K562 (cell line): Measurements from ENCODE around the gene THBS1. TPM values are rescaled to one million over a fixed set of nuclear protein-coding genes. Genes with fewer than 3 reads are reported as not detected.

Source experiments
- ATAC-seq: fragments of 200-7000 bp; cut with Tn5 transposase; 3 replicates; pipeline ENCODE4 v1.9.1; 2020; ENCODE audit warnings: moderate library complexity
- BruUV-seq: library from RNA; stranded (reverse); fragments of 400-500 nt; replicated peaks from 2 replicates; lab custom pipeline; 2021; lab: Mats Ljungman, UMichigan
- CTCF ChIA-PET: fragments of 300-600 bp; formaldehyde crosslinking; extraction: SDS; loops from one replicate; lab custom pipeline; 2021; ENCODE audit warnings: low intra/inter-chr PET ratio; lab: Yijun Ruan, JAX
- POLR2A ChIA-PET: fragments of 300-600, 350-650 bp; sonication (Branson Sonifier 250); formaldehyde crosslinking; extraction: SDS; loops from one replicate; lab custom pipeline; 2021; ENCODE audit warnings: antibody characterized with exemption, inconsistent platforms; lab: Yijun Ruan, JAX
- DNase-seq, 4 experiments: peaks; one replicate each; pipeline versions ENCODE4 v3.0.0 to v3.0.0-alpha.2; 2011 to 2018; ENCODE audit warnings: low spot score in 3 of 4, mixed read lengths in 3 of 4; ENCODE audit errors: extremely low read depth in 1 of 4
- FAIRE-seq: peaks from 2 replicates; lab custom pipeline; 2011; peaks lifted over from hg19 to GRCh38; lab: Jason Lieb, UNC
- H2AFZ ChIP-seq: 2 replicates; pipeline ENCODE4 v1.6.0; 2011; ENCODE audit warnings: low read depth, low read length, control low read depth, inconsistent platforms
- H3K27ac ChIP-seq: fragments of 200-600 bp; 3 replicates; pipeline ENCODE4 v1.8.0; 2011; ENCODE audit warnings: low read depth, mild to moderate bottlenecking, control low read depth, inconsistent platforms, low read length, moderate library complexity, mixed read lengths; ENCODE audit errors: extremely low read depth
- H3K27me3 ChIP-seq, 2 experiments: fragments of 300-600 bp in 1 of 2; 2 replicates in 1 of 2; 3 replicates in 1 of 2; pipeline versions ENCODE4 v1.6.0 to v1.8.0; 2011; ENCODE audit warnings: inconsistent platforms in 2 of 2, low read length in 2 of 2, mild to moderate bottlenecking in 1 of 2, mixed read lengths in 1 of 2, moderate library complexity in 1 of 2; ENCODE audit not compliant: control insufficient read depth in 2 of 2, insufficient read depth in 2 of 2
- H3K36me3 ChIP-seq: fragments of 300-600 bp; 3 replicates; pipeline ENCODE4 v1.8.0; 2011; ENCODE audit warnings: mild to moderate bottlenecking, low read length, inconsistent platforms; ENCODE audit not compliant: control insufficient read depth, insufficient read depth
- H3K4me1 ChIP-seq, 2 experiments: fragments of 200-600 bp in 1 of 2; replicated peaks in 1 of 2; 2 replicates in 1 of 2; 3 replicates in 1 of 2; pipeline versions ENCODE4 v1.5.1 to v1.8.0; 2011; ENCODE audit warnings: inconsistent platforms in 2 of 2, low read length in 2 of 2, mild to moderate bottlenecking in 1 of 2, mixed read lengths in 1 of 2, moderate library complexity in 1 of 2; ENCODE audit not compliant: control insufficient read depth in 2 of 2, insufficient read depth in 2 of 2
- H3K4me2 ChIP-seq: 2 replicates; pipeline ENCODE4 v1.6.1; 2011; ENCODE audit warnings: low read length, control low read depth, inconsistent platforms, mixed read lengths; ENCODE audit not compliant: insufficient read depth
- H3K4me3 ChIP-seq: fragments of 200-600 bp; sonication (generic), shearing (Covaris generic); 2 replicates; pipeline ENCODE4 v1.5.1; 2016; ENCODE audit warnings: control low read depth, inconsistent platforms
- H3K79me2 ChIP-seq: fragments of 200-600 bp; 3 replicates; pipeline ENCODE4 v1.8.0; 2011; ENCODE audit warnings: low read length, inconsistent platforms; ENCODE audit not compliant: control insufficient read depth, insufficient read depth
- H3K9ac ChIP-seq, 2 experiments: 2 replicates each; pipeline versions ENCODE4 v1.6.0 to v1.6.1; 2011; ENCODE audit warnings: low read depth in 2 of 2, low read length in 2 of 2, control low read depth in 1 of 2, inconsistent platforms in 1 of 2, mild to moderate bottlenecking in 1 of 2, mixed read lengths in 1 of 2; ENCODE audit not compliant: insufficient read depth in 1 of 2
- H3K9me1 ChIP-seq: one replicate; pipeline ENCODE4 v1.6.0; 2011; ENCODE audit warnings: inconsistent platforms, mild to moderate bottlenecking, low read length, moderate library complexity; ENCODE audit not compliant: control insufficient read depth, insufficient read depth
- H3K9me3 ChIP-seq: replicated peaks from 2 replicates; pipeline ENCODE4 v1.5.1; 2011; ENCODE audit warnings: low read depth, low read length, inconsistent platforms; ENCODE audit not compliant: control insufficient read depth, insufficient read depth
- H4K20me1 ChIP-seq: replicated peaks from 2 replicates; pipeline ENCODE4 v1.6.1; 2011; ENCODE audit warnings: low read length, inconsistent platforms, mixed read lengths; ENCODE audit not compliant: control insufficient read depth, insufficient read depth
- FOXJ3 ChIP-seq: sonication (generic); formaldehyde crosslinking; IDR thresholded peaks from 2 replicates; pipeline ENCODE4 v1.4.0; 2020; ENCODE audit warnings: mild to moderate bottlenecking, missing genetic modification reagents
- HMG20B ChIP-seq: fragments of 250-450 bp; sonication (Bioruptor Pico); IDR thresholded peaks from 2 replicates; pipeline ENCODE4 v1.5.0; 2021; ENCODE audit warnings: mild to moderate bottlenecking
- MITF ChIP-seq: IDR thresholded peaks from 2 replicates; pipeline ENCODE4 v1.6.1; 2014; ENCODE audit warnings: antibody characterized with exemption
- MTA3 ChIP-seq: fragments of 450-650 bp; formaldehyde crosslinking; IDR thresholded peaks from 2 replicates; pipeline ENCODE4 v1.6.1; 2017; ENCODE audit warnings: mild to moderate bottlenecking, borderline replicate concordance
- NCOA6 ChIP-seq: fragments of 450-650 bp; IDR thresholded peaks from 2 replicates; pipeline ENCODE4 v1.6.1; 2017; ENCODE audit warnings: mild to moderate bottlenecking
- OTX1 ChIP-seq: fragments of 450-650 bp; formaldehyde crosslinking; IDR thresholded peaks from 2 replicates; pipeline ENCODE4 v1.4.0; 2022; ENCODE audit warnings: mild to moderate bottlenecking
- RAD51 ChIP-seq: fragments of 450-650 bp; IDR thresholded peaks from 2 replicates; pipeline ENCODE4 v1.7.1; 2016; ENCODE audit warnings: low read depth, mild to moderate bottlenecking, borderline replicate concordance
- TAF1 ChIP-seq: IDR thresholded peaks from 2 replicates; pipeline ENCODE4 v1.6.1; 2011; ENCODE audit warnings: mild to moderate bottlenecking, low read length, moderate library complexity; ENCODE audit not compliant: insufficient read depth, control insufficient read depth, severe bottlenecking; ENCODE audit errors: extremely low read depth
- ZEB2 ChIP-seq: fragments of 450-650 bp; IDR thresholded peaks from 2 replicates; pipeline ENCODE4 v1.6.1; 2016
- WGBS: fragments of 100-300 bp; shearing (Covaris generic); methylation state at CpG from one replicate; pipeline ENCODE4 v1.1.6; 2016; ENCODE audit warnings: low coverage, mixed read lengths; ENCODE audit not compliant: insufficient coverage; ENCODE audit errors: missing lambda C conversion rate; 5-methylcytosine and 5-hydroxymethylcytosine counted together
- in situ Hi-C: fragments of 300-500 bp; cut with MboI; formaldehyde crosslinking; loops from 4 replicates; pipeline ENCODE4 v1.15.0; 2018; ENCODE audit warnings: inconsistent platforms, mixed read lengths
- intact Hi-C: fragments of 100-400 bp; cut with micrococcal nuclease; formaldehyde crosslinking; loops from 2 replicates; pipeline ENCODE4 v1.14.2; 2022
- polyA plus RNA-seq, 8 experiments: library from polyadenylated mRNA; depleted of rRNA in 4 of 8; stranded (reverse) in 5 of 8; unstranded in 3 of 8; fragments of >200 nt; fragmentation: Nextera tagmentation in 2 of 8; fragmentation: Illumina TruSeq in 1 of 8; extraction: Ambion mirVana in 2 of 8; extraction: Trizol in 1 of 8; gene quantifications; 2 replicates each; pipeline versions ENCODE4 v1.2.1 to v1.2.3, GENCODE V29; 2011 to 2014; ENCODE audit warnings: inconsistent platforms in 1 of 8, missing spikeins in 1 of 8
- total RNA-seq, 7 experiments: library from RNA; depleted of rRNA in 6 of 7; stranded (reverse); fragments of >200 nt in 6 of 7; fragmentation: Illumina TruSeq in 2 of 7; extraction: Trizol in 2 of 7; gene quantifications; 2 replicates each; pipeline versions ENCODE4 v1.2.1 to v1.2.3, GENCODE V29; 2011 to 2021; ENCODE audit warnings: low replicate concordance in 1 of 7
- TF ChIP-seq, protein P1 (sequence below): fragments of 250-450 bp; sonication (Bioruptor Pico); IDR thresholded peaks from 2 replicates; pipeline ENCODE4 v1.4.0; 2020; ENCODE audit warnings: mild to moderate bottlenecking, moderate library complexity

Gene THBS1
- total and polyA plus RNA-seq, 9 of the 15 experiments (the other 6 are each of a cell fraction or from before 2014, with no cell fraction given): 0.04 to 1.3 (median 0.40) TPM

GRCh38 chr15:39598186-39598850 lies 17.4 kb downstream of the THBS1 start:
- ChIA-PET POLR2A (interaction anchor here (0.6 kb wide), 1 partner anchor 259 kb away, joined by 3 read pairs; no protein-coding TSS in a partner anchor), CTCF (no interaction called here)
- H3K27ac ChIP-seq: no peak overlapping the region
- no peaks in the 10 kb centered on the region for H3K79me2 ChIP-seq
- H3K9me3 ChIP-seq: no peaks in the 10 kb centered on the region
- no peak overlapping the region for H3K4me3 ChIP-seq
- H3K27me3 ChIP-seq: peaks cover 10 to 19% of the 10 kb centered on the region in 2 experiments
- H3K9ac ChIP-seq: no peak overlapping the region
- H3K36me3 ChIP-seq: no peaks in the 10 kb centered on the region
- H2AFZ ChIP-seq: no peak overlapping the region
- TF ChIP-seq FOXJ3 (CRISPR knock-in tag) (no peak), MTA3 (no peak), HMG20B (CRISPR knock-in tag) (no peak), OTX1 (CRISPR knock-in tag) (no peak), NCOA6 (no peak), TAF1 (no peak), MITF (no peak), RAD51 (no peak), ZEB2 (no peak)
- TF ChIP-seq, protein P1, sequence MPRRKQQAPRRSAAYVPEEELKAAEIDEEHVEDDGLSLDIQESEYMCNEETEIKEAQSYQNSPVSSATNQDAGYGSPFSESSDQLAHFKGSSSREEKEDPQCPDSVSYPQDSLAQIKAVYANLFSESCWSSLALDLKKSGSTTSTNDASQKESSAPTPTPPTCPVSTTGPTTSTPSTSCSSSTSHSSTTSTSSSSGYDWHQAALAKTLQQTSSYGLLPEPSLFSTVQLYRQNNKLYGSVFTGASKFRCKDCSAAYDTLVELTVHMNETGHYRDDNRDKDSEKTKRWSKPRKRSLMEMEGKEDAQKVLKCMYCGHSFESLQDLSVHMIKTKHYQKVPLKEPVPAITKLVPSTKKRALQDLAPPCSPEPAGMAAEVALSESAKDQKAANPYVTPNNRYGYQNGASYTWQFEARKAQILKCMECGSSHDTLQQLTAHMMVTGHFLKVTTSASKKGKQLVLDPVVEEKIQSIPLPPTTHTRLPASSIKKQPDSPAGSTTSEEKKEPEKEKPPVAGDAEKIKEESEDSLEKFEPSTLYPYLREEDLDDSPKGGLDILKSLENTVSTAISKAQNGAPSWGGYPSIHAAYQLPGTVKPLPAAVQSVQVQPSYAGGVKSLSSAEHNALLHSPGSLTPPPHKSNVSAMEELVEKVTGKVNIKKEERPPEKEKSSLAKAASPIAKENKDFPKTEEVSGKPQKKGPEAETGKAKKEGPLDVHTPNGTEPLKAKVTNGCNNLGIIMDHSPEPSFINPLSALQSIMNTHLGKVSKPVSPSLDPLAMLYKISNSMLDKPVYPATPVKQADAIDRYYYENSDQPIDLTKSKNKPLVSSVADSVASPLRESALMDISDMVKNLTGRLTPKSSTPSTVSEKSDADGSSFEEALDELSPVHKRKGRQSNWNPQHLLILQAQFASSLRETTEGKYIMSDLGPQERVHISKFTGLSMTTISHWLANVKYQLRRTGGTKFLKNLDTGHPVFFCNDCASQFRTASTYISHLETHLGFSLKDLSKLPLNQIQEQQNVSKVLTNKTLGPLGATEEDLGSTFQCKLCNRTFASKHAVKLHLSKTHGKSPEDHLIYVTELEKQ (CRISPR knock-in tag): no peak
- in situ Hi-C loops (loop anchor here (25.0 kb wide), 1 partner anchor 786 kb away; no protein-coding TSS in a partner anchor), intact Hi-C loops (no loop called here)
- 0% methylated on average over 3 of the region's 3 CpGs for WGBS
- no peak for FAIRE-seq
- no peaks in the 10 kb centered on the region for H3K9me1 ChIP-seq
- H3K4me1 ChIP-seq: no peaks in the 10 kb centered on the region
- no peak overlapping the region for H3K4me2 ChIP-seq
- DNase-seq: no peak
- H4K20me1 ChIP-seq: no peaks in the 10 kb centered on the region
- no TSS peak for BruUV-seq
- no peak for ATAC-seq
